Karpas-422 (cell line): ENCODE data around the gene RABEP2. TPM values are rescaled to one million over a fixed set of nuclear protein-coding genes. Genes with fewer than 3 reads are reported as not detected.

ENCODE experiments used
- DNase-seq: peaks from one replicate; pipeline ENCODE4 v3.0.0-alpha.2; 2015
- H2AFZ ChIP-seq: fragments of 200-600 bp; sonication (generic); 2 replicates; pipeline ENCODE4 v1.6.1; 2014; ENCODE audit warnings: antibody characterized with exemption, low read length, mixed read lengths
- H3K27ac ChIP-seq: fragments of 200-600 bp; sonication (generic); 2 replicates; pipeline ENCODE4 v1.5.1; 2014; ENCODE audit warnings: mild to moderate bottlenecking, low read length, moderate library complexity
- H3K27me3 ChIP-seq: fragments of 200-600 bp; sonication (generic); 2 replicates; pipeline ENCODE4 v1.6.1; 2014; ENCODE audit warnings: low read length, mixed read lengths
- H3K36me3 ChIP-seq: fragments of 200-600 bp; sonication (generic); 2 replicates; pipeline ENCODE4 v1.6.1; 2014; ENCODE audit warnings: low read length, mixed read lengths; ENCODE audit not compliant: insufficient read depth
- H3K4me1 ChIP-seq: fragments of 200-600 bp; sonication (generic); 2 replicates; pipeline ENCODE4 v1.6.1; 2014; ENCODE audit warnings: mild to moderate bottlenecking, low read length, mixed read lengths
- H3K4me2 ChIP-seq: fragments of 200-600 bp; sonication (generic); 2 replicates; pipeline ENCODE4 v1.6.1; 2014; ENCODE audit warnings: low read length, low read depth, mild to moderate bottlenecking; ENCODE audit not compliant: poor library complexity, severe bottlenecking
- H3K4me3 ChIP-seq: fragments of 200-600 bp; sonication (generic); 2 replicates; pipeline ENCODE4 v1.5.1; 2014; ENCODE audit warnings: mild to moderate bottlenecking, antibody characterized with exemption, low read length, mixed read lengths
- H3K79me2 ChIP-seq: fragments of 200-600 bp; sonication (generic); 2 replicates; pipeline ENCODE4 v1.6.1; 2014; ENCODE audit warnings: mild to moderate bottlenecking, low read length, mixed read lengths
- H3K9ac ChIP-seq: fragments of 200-600 bp; sonication (generic); 2 replicates; pipeline ENCODE4 v1.6.0; 2014; ENCODE audit warnings: low read length
- H3K9me2 ChIP-seq: fragments of 200-600 bp; sonication (generic), shearing (Covaris generic); replicated peaks from 2 replicates; pipeline ENCODE4 v1.6.0; 2014; ENCODE audit warnings: mild to moderate bottlenecking, low read length, moderate library complexity; ENCODE audit not compliant: insufficient read depth
- H3K9me3 ChIP-seq: fragments of 300-700, 200-600 bp; sonication (generic); 2 replicates; pipeline ENCODE4 v1.6.1; 2014; ENCODE audit warnings: low read length, mixed read lengths
- H4K20me1 ChIP-seq: fragments of 200-600 bp; sonication (generic); 2 replicates; pipeline ENCODE4 v1.6.1; 2014; ENCODE audit warnings: mild to moderate bottlenecking, antibody characterized with exemption, low read length, low read depth; ENCODE audit not compliant: insufficient read depth
- total RNA-seq: library from RNA; depleted of rRNA; stranded (reverse); fragments of >200 nt; shearing (Covaris generic); gene quantifications from 2 replicates; pipeline ENCODE4 v1.2.3, GENCODE V29; 2014; ENCODE audit warnings: low replicate concordance

Gene RABEP2
- total RNA-seq, 1 experiment from 2014 or later, result 15.9 TPM

DNA sequence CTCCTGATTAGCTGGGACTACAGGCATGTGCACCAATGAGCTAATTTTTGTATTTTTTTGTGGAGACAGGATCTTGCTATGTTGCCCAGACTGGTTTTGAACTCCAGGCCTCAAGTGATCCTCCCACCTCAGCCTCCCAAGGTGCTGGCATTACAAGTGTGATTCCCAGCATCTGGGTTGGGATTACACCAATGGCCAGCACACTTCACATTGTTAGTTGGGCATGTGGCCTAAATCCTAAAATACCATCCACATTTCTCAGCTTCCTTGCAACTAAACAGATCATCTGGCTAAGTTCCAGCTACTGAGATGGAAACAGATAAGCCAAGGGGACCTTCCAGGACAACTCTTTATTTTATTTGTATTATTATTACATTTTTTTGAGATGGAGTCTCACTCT lies 9.9 kb downstream of the RABEP2 start:
- no peaks in the 10 kb centered on the region for H4K20me1 ChIP-seq
- no peak overlapping the region for H3K27ac ChIP-seq
- no peaks in the 10 kb centered on the region for H3K79me2 ChIP-seq
- DNase-seq, result no peak
- no peaks in the 10 kb centered on the region for H3K27me3 ChIP-seq
- H3K4me2 ChIP-seq, result no peak overlapping the region
- H3K9me2 ChIP-seq, result no peaks in the 10 kb centered on the region
- no peak overlapping the region for H3K4me3 ChIP-seq
- H3K9ac ChIP-seq, result no peak overlapping the region
- no peaks in the 10 kb centered on the region for H3K9me3 ChIP-seq
- no peak overlapping the region for H2AFZ ChIP-seq
- 0 out of 2 replicates have a peak, but pooled peaks cover 12% of the 10 kb centered on the region for H3K36me3 ChIP-seq
- no peaks in the 10 kb centered on the region for H3K4me1 ChIP-seq

DNA sequence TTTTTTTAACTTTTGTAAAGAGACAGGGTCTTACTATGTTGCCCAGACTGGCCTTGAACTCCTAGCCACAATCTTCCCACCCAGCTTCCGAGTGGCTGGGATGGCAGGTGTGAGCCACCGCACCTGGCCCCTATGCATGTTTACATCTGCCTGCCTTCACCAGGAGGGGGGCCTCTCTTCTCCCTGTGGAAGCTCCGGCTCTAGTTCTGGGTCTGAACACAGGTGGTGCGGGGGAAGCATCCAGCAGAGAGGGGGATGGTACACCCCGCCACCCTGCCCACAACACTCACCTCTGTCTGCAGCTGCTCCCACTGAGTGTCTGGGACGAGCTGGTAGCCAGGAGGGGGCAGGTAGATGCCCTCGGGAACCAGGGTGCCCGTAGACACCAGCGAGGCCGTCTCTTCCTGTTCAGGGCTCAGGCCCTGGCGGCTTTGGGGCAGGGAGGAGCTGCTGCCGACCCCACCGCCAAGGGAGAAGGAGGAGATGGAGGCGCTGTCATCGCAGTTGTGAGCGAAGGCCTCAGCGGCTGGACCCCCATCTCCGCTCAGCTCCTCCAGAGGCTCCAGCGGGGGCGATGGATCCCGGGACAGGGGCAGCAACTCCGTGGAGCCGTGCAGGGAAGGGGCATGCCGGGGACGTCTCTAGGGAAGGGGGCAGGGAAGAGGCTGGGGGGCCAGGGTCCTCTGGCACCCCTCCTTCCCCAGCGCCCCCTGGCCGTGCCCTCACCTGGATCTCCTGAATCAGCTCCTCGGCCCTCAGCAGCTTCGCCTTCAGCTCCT lies 10.9 kb downstream of the RABEP2 start:
- H2AFZ ChIP-seq, result no peak overlapping the region

DNA sequence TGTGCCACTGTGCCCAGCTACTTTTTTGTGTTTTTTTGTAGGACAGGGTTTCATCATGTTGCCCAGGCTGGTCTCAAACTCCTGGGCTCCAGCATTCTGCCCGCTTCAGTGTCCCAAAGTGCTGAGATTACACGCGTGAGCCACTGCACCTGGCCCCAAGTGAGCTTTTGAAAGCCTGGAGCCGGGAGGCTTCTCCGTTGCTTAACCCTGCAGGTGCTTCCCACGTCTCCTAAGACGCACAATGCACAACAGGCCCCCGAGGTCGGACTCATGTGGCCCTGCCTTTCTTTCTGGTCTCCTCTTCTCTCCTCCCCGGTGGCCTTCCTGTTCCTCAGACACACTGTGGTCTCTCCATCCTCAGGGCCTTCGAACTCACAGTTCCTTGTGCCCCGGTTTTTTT lies 12.5 kb downstream of the RABEP2 start:
- Histone ChIP-seq H3K4me2 (no peak overlapping the region), H3K36me3 (0 out of 2 replicates have a peak, but pooled peaks cover 3% of the 10 kb centered on the region), H3K27me3 (no peaks in the 10 kb centered on the region), H3K27ac (no peak overlapping the region), H3K9ac (no peak overlapping the region), H3K4me3 (no peak overlapping the region), H3K79me2 (no peaks in the 10 kb centered on the region), H3K9me2 (no peaks in the 10 kb centered on the region), H4K20me1 (no peaks in the 10 kb centered on the region), H3K4me1 (no peaks in the 10 kb centered on the region), H2AFZ (no peak overlapping the region), H3K9me3 (no peaks in the 10 kb centered on the region)
- no peak for DNase-seq

More for the DNA sequence above, 10.9 kb downstream of the RABEP2 start:
- H3K79me2 ChIP-seq, result no peaks in the 10 kb centered on the region
- no peak overlapping the region for H3K9ac ChIP-seq
- no peaks in the 10 kb centered on the region for H3K4me1 ChIP-seq
- no peaks in the 10 kb centered on the region for H3K9me2 ChIP-seq
- H3K36me3 ChIP-seq, result 0 out of 2 replicates have a peak, but pooled peaks cover 7% of the 10 kb centered on the region
- no peaks in the 10 kb centered on the region for H3K27me3 ChIP-seq
- no peak overlapping the region for H3K27ac ChIP-seq
- H3K4me3 ChIP-seq, result no peak overlapping the region
- no peaks in the 10 kb centered on the region for H3K9me3 ChIP-seq
- H3K4me2 ChIP-seq, result no peak overlapping the region
- no peak for DNase-seq
- H4K20me1 ChIP-seq, result no peaks in the 10 kb centered on the region

DNA sequence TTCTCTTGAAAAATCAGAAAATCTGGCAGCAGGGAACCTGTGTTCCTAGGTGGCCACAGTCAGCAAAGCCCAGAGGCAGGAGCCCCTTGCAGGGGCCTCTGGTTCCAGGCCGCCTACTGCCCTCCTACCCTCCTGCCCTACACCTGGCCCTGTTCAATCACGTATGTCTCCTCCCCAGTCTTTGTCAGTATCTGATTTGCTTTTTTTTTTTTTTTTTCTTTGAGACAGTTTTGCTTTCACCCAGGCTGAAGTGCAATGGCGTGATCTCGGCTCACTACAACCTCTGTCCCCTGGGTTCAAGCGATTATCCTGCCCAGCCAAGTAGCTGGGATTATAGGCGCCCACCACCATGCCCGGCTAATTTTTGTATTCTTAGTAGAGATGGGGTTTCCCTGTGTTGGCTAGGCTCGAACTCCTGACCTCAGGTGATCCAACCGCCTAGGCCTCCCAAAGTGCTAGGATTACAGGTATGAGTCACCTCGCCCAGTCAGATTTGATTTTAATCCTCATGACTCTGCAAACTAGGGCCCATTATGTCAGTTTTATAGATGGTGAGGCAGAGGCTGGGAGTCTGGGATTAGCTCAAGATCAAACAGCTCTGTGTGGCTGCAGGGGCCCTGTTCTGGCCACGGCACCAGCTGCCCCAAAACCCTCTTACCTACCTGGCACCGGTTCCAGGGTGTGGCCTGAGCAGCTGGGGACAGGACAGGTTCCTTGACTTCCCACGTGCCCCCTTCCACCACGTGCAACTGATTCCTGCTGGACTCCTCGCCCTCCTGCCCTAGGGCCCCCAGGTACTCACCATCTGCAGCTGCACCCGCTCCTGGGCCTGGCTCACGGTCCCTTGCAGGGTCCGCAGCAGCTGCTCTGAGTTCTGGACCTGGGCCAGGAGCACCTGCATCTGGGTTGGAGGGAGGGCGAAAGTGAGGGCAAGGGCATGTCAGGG lies 14.7 kb downstream of the RABEP2 start:
- no peaks in the 10 kb centered on the region for H3K9me2 ChIP-seq
- no peak overlapping the region for H3K9ac ChIP-seq
- no peak overlapping the region for H3K4me2 ChIP-seq
- H3K36me3 ChIP-seq, result 0 out of 2 replicates have a peak, but pooled peaks cover 3% of the 10 kb centered on the region
- no peak overlapping the region for H3K4me3 ChIP-seq
- no peaks in the 10 kb centered on the region for H3K4me1 ChIP-seq
- H3K79me2 ChIP-seq, result no peaks in the 10 kb centered on the region
- no peak for DNase-seq
- no peak overlapping the region for H3K27ac ChIP-seq
- no peak overlapping the region for H2AFZ ChIP-seq
- H3K27me3 ChIP-seq, result no peaks in the 10 kb centered on the region
- no peaks in the 10 kb centered on the region for H4K20me1 ChIP-seq
- H3K9me3 ChIP-seq, result no peaks in the 10 kb centered on the region

DNA sequence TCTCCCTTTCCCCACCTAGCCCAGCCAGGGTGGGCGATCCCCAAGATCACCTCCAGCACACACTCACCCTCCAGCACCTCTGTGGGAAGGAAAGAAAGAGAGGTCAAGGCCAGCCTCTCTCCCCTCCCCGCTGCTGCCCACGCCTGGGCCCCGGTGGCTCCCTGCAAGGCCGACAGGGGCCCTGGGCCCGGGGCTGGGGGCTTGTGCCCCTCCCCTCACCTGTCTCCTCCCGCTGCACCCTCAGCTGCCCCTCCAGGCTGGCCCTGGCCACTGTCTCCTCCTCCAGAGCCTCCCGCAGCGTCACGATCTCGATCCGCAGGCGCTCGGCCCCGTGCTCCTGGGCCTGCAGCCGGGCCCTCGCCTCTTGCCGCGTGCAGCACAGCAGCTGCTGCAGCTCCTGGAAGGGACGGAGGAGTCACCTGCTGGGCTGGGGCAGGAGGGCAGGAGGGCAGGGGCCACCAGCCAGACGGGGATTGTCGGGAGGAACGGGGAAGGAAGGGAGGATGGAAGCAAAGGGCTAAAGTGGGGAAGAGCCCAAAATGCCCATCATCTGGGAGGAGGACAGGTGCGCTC lies 19.2 kb downstream of the RABEP2 start:
- Histone ChIP-seq H2AFZ (no peak overlapping the region), H3K9ac (no peak overlapping the region), H3K4me1 (no peaks in the 10 kb centered on the region), H4K20me1 (no peaks in the 10 kb centered on the region), H3K27ac (no peak overlapping the region), H3K27me3 (no peaks in the 10 kb centered on the region), H3K79me2 (no peaks in the 10 kb centered on the region), H3K9me2 (no peaks in the 10 kb centered on the region), H3K4me2 (no peak overlapping the region), H3K4me3 (no peak overlapping the region), H3K9me3 (no peaks in the 10 kb centered on the region), H3K36me3 (0 out of 2 replicates have a peak, but pooled peaks cover 3% of the 10 kb centered on the region)
- DNase-seq, result no peak

DNA sequence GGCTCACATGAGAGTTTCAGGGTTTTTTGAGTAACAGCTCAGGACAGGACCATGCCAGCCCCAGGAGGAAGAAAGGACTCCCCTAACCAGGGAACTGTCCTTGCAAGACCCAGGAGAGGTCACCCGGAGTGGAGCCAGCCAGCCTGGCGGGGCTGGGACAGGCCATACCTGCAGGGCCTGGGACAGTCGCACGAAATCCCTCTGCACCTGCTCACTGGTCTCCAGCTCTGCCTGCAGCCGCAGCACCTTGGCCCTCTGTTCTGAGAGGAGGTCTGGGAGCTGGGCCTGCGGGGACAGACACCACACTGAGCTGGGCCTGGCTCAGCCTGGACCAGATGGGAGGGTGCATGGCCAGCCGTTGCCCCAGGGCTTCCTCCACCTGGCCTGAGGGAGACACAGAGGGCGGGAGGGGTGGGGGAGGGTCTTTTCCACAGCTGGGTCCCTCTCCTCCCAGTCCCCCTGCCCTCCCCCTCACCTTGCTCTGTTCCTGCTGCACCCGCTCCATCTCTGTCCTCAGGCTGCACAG lies 19.7 kb downstream of the RABEP2 start:
- no peak for DNase-seq
- no peaks in the 10 kb centered on the region for H3K27me3 ChIP-seq
- no peak overlapping the region for H3K27ac ChIP-seq
- no peaks in the 10 kb centered on the region for H4K20me1 ChIP-seq
- H2AFZ ChIP-seq, result no peak overlapping the region
- no peaks in the 10 kb centered on the region for H3K9me3 ChIP-seq
- H3K9ac ChIP-seq, result no peak overlapping the region
- H3K36me3 ChIP-seq, result no peaks in the 10 kb centered on the region; the same call in 1 of the 2 replicates
- H3K9me2 ChIP-seq, result no peaks in the 10 kb centered on the region
- H3K4me2 ChIP-seq, result no peak overlapping the region
- H3K4me3 ChIP-seq, result no peak overlapping the region
- H3K79me2 ChIP-seq, result no peaks in the 10 kb centered on the region
- H3K4me1 ChIP-seq, result no peaks in the 10 kb centered on the region

DNA sequence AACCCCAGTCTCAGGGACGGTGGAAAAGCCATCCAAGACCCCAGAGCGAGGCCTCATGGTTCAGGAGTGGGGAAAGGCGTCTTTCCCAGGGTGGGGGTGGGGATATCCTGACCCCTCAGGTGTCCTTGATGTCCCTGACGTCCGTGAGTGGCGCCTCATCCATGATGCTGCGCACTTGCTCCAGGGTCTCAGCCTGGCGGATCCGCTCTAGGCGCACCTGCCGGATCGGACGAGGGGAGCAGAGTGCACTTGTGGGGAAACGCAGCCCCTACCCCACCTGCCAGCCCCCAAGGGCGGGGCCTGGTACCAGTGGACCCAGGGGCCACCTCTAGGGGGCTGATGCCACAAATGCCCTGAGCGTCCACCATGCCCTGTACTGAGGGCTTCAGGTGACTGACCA lies 20.2 kb downstream of the RABEP2 start:
- H2AFZ ChIP-seq, result no peak overlapping the region
- H3K4me1 ChIP-seq, result no peaks in the 10 kb centered on the region
- DNase-seq, result no peak
- H3K9ac ChIP-seq, result no peak overlapping the region
- H3K79me2 ChIP-seq, result no peaks in the 10 kb centered on the region
- no peaks in the 10 kb centered on the region for H3K27me3 ChIP-seq
- no peak overlapping the region for H3K4me3 ChIP-seq
- H3K36me3 ChIP-seq, result no peaks in the 10 kb centered on the region; the same call in 1 of the 2 replicates
- H3K4me2 ChIP-seq, result no peak overlapping the region
- no peaks in the 10 kb centered on the region for H3K9me3 ChIP-seq
- H3K9me2 ChIP-seq, result no peaks in the 10 kb centered on the region
- no peaks in the 10 kb centered on the region for H4K20me1 ChIP-seq
- no peak overlapping the region for H3K27ac ChIP-seq
